GM12874 (cell line): ENCODE data around the gene MPPED2.

Experiments used
- TF ChIP-seq, protein P1 (sequence below): IDR thresholded peaks from 2 replicates; pipeline ENCODE4 v1.5.1; 2011; ENCODE audit warnings: low read depth, mild to moderate bottlenecking, control low read depth, low read length, moderate library complexity; ENCODE audit not compliant: insufficient read depth

The MPPED2 gene

DNA sequence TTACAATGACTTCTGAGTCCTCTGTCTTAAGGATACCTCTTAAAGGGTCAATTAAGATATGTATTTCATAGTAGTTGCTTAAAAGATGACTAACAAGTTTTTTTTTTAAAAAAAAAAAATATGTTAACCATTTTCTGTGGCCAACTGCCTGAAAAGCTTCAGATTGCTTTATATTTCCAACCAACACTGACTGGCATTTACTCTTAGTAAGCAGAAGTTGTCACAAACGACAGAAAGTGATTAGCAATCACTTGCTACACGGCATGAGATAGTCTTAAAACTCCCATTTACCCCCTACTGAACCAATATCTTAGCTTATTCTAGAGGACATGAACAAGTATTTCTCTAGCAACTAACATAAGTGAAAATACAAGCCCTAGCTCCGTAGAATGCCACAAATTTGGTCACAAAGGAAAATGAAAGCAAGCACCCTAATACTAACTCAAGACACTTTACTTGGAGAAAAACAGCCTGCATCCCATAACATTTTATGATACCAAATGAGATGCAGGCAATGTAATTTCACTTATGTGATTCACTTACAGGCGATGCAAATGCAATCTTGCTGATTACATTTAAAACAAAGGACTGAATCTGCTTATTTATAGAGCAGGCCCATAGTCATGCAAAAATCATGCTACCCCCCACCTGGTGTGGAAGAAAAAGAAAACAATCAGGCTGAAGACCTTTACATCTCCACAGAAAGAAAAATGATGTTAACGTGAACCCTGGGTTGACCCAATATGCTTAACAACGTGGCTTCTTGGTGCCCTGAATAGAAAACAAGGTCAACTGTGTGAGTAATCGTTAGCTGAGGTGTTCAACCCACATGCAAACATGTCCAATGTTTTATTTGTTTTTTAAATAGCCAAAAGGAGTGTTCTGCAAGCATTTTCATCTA lies 25.7 kb downstream of the MPPED2 start:
- TF ChIP-seq, protein P1, sequence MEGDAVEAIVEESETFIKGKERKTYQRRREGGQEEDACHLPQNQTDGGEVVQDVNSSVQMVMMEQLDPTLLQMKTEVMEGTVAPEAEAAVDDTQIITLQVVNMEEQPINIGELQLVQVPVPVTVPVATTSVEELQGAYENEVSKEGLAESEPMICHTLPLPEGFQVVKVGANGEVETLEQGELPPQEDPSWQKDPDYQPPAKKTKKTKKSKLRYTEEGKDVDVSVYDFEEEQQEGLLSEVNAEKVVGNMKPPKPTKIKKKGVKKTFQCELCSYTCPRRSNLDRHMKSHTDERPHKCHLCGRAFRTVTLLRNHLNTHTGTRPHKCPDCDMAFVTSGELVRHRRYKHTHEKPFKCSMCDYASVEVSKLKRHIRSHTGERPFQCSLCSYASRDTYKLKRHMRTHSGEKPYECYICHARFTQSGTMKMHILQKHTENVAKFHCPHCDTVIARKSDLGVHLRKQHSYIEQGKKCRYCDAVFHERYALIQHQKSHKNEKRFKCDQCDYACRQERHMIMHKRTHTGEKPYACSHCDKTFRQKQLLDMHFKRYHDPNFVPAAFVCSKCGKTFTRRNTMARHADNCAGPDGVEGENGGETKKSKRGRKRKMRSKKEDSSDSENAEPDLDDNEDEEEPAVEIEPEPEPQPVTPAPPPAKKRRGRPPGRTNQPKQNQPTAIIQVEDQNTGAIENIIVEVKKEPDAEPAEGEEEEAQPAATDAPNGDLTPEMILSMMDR = no peak

- TF ChIP-seq, protein P1 = no peak
These were observed 27.1 kb downstream of the MPPED2 start for GRCh38 chr11:30559004-30559403.

- TF ChIP-seq, protein P1 = no peak
These were observed 32.5 kb downstream of the MPPED2 start for GRCh38 chr11:30553521-30554110.

DNA sequence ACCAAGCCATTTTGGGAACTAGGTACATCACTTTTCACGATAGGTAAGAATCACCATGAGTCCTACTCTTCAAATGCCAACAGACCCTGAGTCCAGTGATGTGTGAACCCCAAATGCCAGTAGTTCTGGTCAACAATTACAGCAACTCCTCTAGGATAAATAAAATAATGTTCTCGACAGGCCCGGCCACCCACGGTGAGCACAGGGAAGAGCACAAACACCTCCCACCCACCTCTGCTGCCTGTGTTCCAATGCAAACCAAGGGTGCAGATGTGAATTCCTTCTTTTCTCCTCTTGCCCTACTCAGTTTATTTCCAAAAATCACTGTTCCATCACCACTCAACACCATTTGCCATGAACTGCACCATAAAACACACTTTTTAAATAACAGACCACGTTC lies 33.3 kb downstream of the MPPED2 start:
- TF ChIP-seq, protein P1 = no peak

- TF ChIP-seq, protein P1 = no peak
These were observed 36.1 kb downstream of the MPPED2 start for GRCh38 chr11:30550022-30550542.

- TF ChIP-seq, protein P1 = no peak
These were observed 36.6 kb downstream of the MPPED2 start for GRCh38 chr11:30549565-30549964.

DNA sequence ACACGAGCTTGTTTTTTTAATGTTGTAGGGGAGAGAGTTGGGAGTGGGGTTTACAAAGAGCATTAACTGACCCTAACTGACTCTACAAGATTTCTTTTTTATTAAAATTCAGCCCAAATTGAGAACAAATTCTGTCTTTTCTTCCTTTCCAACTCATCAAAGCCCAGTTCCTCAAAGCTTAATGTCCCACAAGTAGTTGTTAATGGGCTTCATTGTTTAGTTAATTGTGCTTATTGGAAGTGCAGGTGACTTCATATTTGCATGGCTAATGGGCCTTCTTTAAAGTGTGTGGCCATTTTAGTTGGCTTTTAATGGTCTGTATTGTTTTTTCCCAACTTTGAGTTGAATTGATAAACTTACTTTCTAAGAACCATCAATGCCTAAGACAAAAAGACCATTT lies 39.8 kb downstream of the MPPED2 start:
- TF ChIP-seq, protein P1 = no peak
